GM12878 (cell line): Measurements from ENCODE around the gene ARHGAP5. TPM values are rescaled to one million over a fixed set of nuclear protein-coding genes. Genes with fewer than 3 reads are reported as not detected.

Source experiments
- ATAC-seq: fragments of 200-7000 bp; cut with Tn5 transposase; 3 replicates; pipeline ENCODE4 v1.9.1; 2020; ENCODE audit warnings: mild to moderate bottlenecking, moderate library complexity
- BruUV-seq: library from RNA; stranded (reverse); fragments of 400-500 nt; replicated peaks from 2 replicates; lab custom pipeline; 2021; lab: Mats Ljungman, UMichigan
- CTCF ChIA-PET: fragments of 300-600 bp; sonication (Branson Sonifier 250); formaldehyde crosslinking; extraction: SDS; loops from one replicate; lab custom pipeline; 2021; ENCODE audit warnings: inconsistent platforms; lab: Yijun Ruan, JAX
- POLR2A ChIA-PET: fragments of 350-600 bp; formaldehyde crosslinking; extraction: SDS; loops from one replicate; lab custom pipeline; 2021; ENCODE audit warnings: inconsistent platforms; lab: Charles Lee
- RAD21 ChIA-PET: fragments of 300-600 bp; sonication (Branson Sonifier 250); formaldehyde crosslinking; loops from one replicate; lab custom pipeline; 2023; ENCODE audit warnings: antibody characterized with exemption; ENCODE audit not compliant: unreplicated experiment; lab: Charles Lee
- SMC1A ChIA-PET: fragments of 300-600 bp; sonication (Branson Sonifier 250); formaldehyde crosslinking; loops from one replicate; lab custom pipeline; 2023; ENCODE audit not compliant: unreplicated experiment, uncharacterized antibody; lab: Charles Lee
- DNase-seq: peaks from one replicate; pipeline ENCODE4 v3.0.0-alpha.2; 2011; ENCODE audit warnings: low read depth, low spot score
- FAIRE-seq: peaks from 3 replicates; lab custom pipeline; 2011; peaks lifted over from hg19 to GRCh38; lab: Jason Lieb, UNC
- H2AFZ ChIP-seq: 2 replicates; pipeline ENCODE4 v1.6.0; 2011; ENCODE audit warnings: low read depth, low read length, control low read depth; ENCODE audit not compliant: control insufficient read depth
- H3K27ac ChIP-seq: 2 replicates; pipeline ENCODE4 v1.5.1; 2011; ENCODE audit warnings: control low read depth; ENCODE audit not compliant: control insufficient read depth, insufficient read depth
- H3K27me3 ChIP-seq, 2 experiments: replicated peaks in 1 of 2; 2 replicates each; pipeline versions ENCODE4 v1.6.0 to v1.6.1; 2011; ENCODE audit warnings: low read length in 1 of 2; ENCODE audit not compliant: control insufficient read depth in 2 of 2, insufficient read depth in 2 of 2
- H3K36me3 ChIP-seq, 2 experiments: 2 replicates each; pipeline ENCODE4 v1.5.1; 2011; ENCODE audit warnings: low read length in 1 of 2; ENCODE audit not compliant: control insufficient read depth in 2 of 2, insufficient read depth in 2 of 2
- H3K4me1 ChIP-seq: 2 replicates; pipeline ENCODE4 v1.6.1; 2011; ENCODE audit warnings: mild to moderate bottlenecking, low read length, moderate library complexity, mixed read lengths; ENCODE audit not compliant: control insufficient read depth, insufficient read depth
- H3K4me2 ChIP-seq: 2 replicates; pipeline ENCODE4 v1.6.0; 2011; ENCODE audit warnings: control low read depth; ENCODE audit not compliant: control insufficient read depth, insufficient read depth
- H3K4me3 ChIP-seq: fragments of 200-600 bp; sonication (generic); 2 replicates; pipeline ENCODE4 v1.5.1; 2016
- H3K79me2 ChIP-seq: 2 replicates; pipeline ENCODE4 v1.6.0; 2011; ENCODE audit warnings: low read length; ENCODE audit not compliant: control insufficient read depth, insufficient read depth
- H3K9ac ChIP-seq: 2 replicates; pipeline ENCODE4 v1.8.0; 2011; ENCODE audit warnings: low read length, control low read depth, mixed read lengths; ENCODE audit not compliant: control insufficient read depth, insufficient read depth
- H3K9me3 ChIP-seq: replicated peaks from 3 replicates; pipeline ENCODE4 v1.5.1; 2011; ENCODE audit warnings: mild to moderate bottlenecking, low read length; ENCODE audit not compliant: control insufficient read depth, insufficient read depth
- H4K20me1 ChIP-seq: 2 replicates; pipeline ENCODE4 v1.6.0; 2011; ENCODE audit not compliant: control insufficient read depth, insufficient read depth
- CBX5 ChIP-seq: sonication (generic); IDR thresholded peaks from 2 replicates; pipeline ENCODE4 v1.6.1; 2016; ENCODE audit warnings: low read depth, moderate library complexity, mild to moderate bottlenecking, inconsistent platforms
- MEF2A ChIP-seq: IDR thresholded peaks from 2 replicates; pipeline ENCODE4 v1.6.1; 2011; ENCODE audit warnings: low read depth, mild to moderate bottlenecking, low read length, moderate library complexity; ENCODE audit not compliant: insufficient read depth
- NKRF ChIP-seq: fragments of 450-650 bp; conservative IDR thresholded peaks from 2 replicates; pipeline ENCODE4 v1.6.1; 2017; ENCODE audit warnings: mild to moderate bottlenecking, moderate library complexity
- RB1 ChIP-seq: fragments of 450-650 bp; formaldehyde crosslinking; IDR thresholded peaks from 2 replicates; pipeline ENCODE4 v1.6.1; 2017; ENCODE audit warnings: mild to moderate bottlenecking, borderline replicate concordance
- TAF1 ChIP-seq: IDR thresholded peaks from 2 replicates; pipeline ENCODE4 v1.6.1; 2011; ENCODE audit warnings: mild to moderate bottlenecking, low read depth, low read length, borderline replicate concordance
- ZBTB40 ChIP-seq: fragments of 450-650 bp; IDR thresholded peaks from 2 replicates; pipeline ENCODE4 v1.6.1; 2016; ENCODE audit warnings: mild to moderate bottlenecking, moderate library complexity, borderline replicate concordance
- ZNF274 ChIP-seq: IDR thresholded peaks from one replicate; pipeline ENCODE4 v1.8.0; 2011; ENCODE audit not compliant: insufficient read length, insufficient read depth
- WGBS: methylation state at CpG from one replicate; pipeline ENCODE4 v1.1.6; 2016; ENCODE audit warnings: low lambda C conversion rate; ENCODE audit not compliant: insufficient replicate concordance, insufficient coverage; ENCODE audit errors: missing lambda C conversion rate; 5-methylcytosine and 5-hydroxymethylcytosine counted together
- in situ Hi-C: fragments of 300-500 bp; cut with MboI; formaldehyde crosslinking; loops from 9 replicates; pipeline ENCODE4 v1.14.3; 2018; ENCODE audit warnings: mixed read lengths
- intact Hi-C: fragments of 100-400 bp; cut with micrococcal nuclease; formaldehyde crosslinking; loops from one replicate; pipeline ENCODE4 v1.14.2; 2022; ENCODE audit not compliant: unreplicated experiment
- polyA plus RNA-seq, 11 experiments: library from polyadenylated mRNA; depleted of rRNA in 4 of 11; unstranded in 6 of 11; stranded (reverse) in 5 of 11; fragments of >200 nt; fragmentation: Nextera tagmentation in 4 of 11; fragmentation: Illumina TruSeq in 1 of 11; extraction: Ambion mirVana in 4 of 11; extraction: Trizol in 1 of 11; gene quantifications; 1 replicate in 1 of 11; 2 replicates in 10 of 11; pipeline versions ENCODE4 v1.2.1 to v1.2.3, GENCODE V29; 2011 to 2016; ENCODE audit warnings: inconsistent platforms in 2 of 11, missing spikeins in 2 of 11, low read depth in 1 of 11
- total RNA-seq, 4 experiments: library from RNA; depleted of rRNA in 3 of 4; stranded (reverse); fragments of >200 nt in 3 of 4; fragmentation: Illumina TruSeq in 1 of 4; extraction: Trizol in 1 of 4; gene quantifications; 2 replicates each; pipeline versions ENCODE4 v1.2.1 to v1.2.3, GENCODE V29; 2013 to 2021

Gene ARHGAP5
- total and polyA plus RNA-seq, 10 of the 15 experiments (the other 5 are each of a cell fraction or from before 2014, with no cell fraction given), result 0.91 to 19.6 (median 7.2) TPM

- TF ChIP-seq ZBTB40, result no peak
- no peak for TF ChIP-seq MEF2A
- TF ChIP-seq TAF1, result no peak
Measured at GRCh38 chr14:32142754-32143437, 65.8 kb downstream of the ARHGAP5 start (continued).

- DNase-seq (no peak), FAIRE-seq (no peak), ATAC-seq (no peak)
- RAD21 ChIA-PET, result no interaction called here
- SMC1A ChIA-PET, result no interaction called here
- H3K36me3 ChIP-seq, result peaks cover 0 to 2% of the 10 kb centered on the region in 2 experiments; a peak in 1 of 4 replicates
- no peaks in the 10 kb centered on the region for H3K4me1 ChIP-seq
- no peaks in the 10 kb centered on the region for H3K79me2 ChIP-seq
- H3K27me3 ChIP-seq, result no peaks in the 10 kb centered on the region
- no TSS peak for BruUV-seq
- intact Hi-C loops (no loop called here), in situ Hi-C loops (no loop called here)
- CTCF ChIA-PET, result interaction anchor here (1.4 kb wide), 1 partner anchor 102 kb away, joined by 5 read pairs; no protein-coding TSS in a partner anchor
- H3K27ac ChIP-seq, result no peak overlapping the region
- H3K9me3 ChIP-seq, result no peaks in the 10 kb centered on the region
- H4K20me1 ChIP-seq, result no peaks in the 10 kb centered on the region
- H2AFZ ChIP-seq, result no peak overlapping the region
- no peak overlapping the region for H3K4me3 ChIP-seq
- H3K4me2 ChIP-seq, result no peak overlapping the region
- 49% methylated on average over 2 of the region's 2 CpGs for WGBS
- H3K9ac ChIP-seq, result no peak overlapping the region
- POLR2A ChIA-PET, result interaction anchor here (0.6 kb wide), 1 partner anchor 481 kb away, joined by 4 read pairs; no protein-coding TSS in a partner anchor
- TF ChIP-seq NKRF, result no peak
- TF ChIP-seq ZNF274, result no peak
- no peak for TF ChIP-seq RB1
- no peak for TF ChIP-seq CBX5
Measured at GRCh38 chr14:32150392-32150791, 73.3 kb downstream of the ARHGAP5 start.
